ENCODE results near the gene KTN1.
A peak's percentile ranks its signal among the peaks of the same experiment; 100 is the strongest.

The KTN1 gene

DNA sequence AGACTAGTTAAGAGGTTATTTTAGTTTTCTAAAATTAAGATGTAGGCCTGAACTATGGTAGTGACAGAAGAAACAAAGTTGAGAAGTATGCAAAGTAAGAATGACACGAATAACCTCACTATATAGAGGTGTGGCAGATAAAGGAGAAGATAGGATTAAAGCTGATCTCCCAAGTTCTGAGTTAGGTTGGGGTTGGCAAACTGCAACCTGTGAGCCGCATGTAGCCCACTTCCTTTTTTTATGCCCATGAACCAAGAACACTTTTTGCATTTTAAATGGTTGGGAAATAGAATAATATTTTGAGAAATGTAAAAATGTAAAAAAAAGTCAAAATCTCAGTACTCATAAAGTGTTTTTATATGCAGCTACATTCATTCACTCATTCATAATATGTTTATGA, 34.3 kb downstream of the KTN1 start:
- no peak for DNase-seq

DNA sequence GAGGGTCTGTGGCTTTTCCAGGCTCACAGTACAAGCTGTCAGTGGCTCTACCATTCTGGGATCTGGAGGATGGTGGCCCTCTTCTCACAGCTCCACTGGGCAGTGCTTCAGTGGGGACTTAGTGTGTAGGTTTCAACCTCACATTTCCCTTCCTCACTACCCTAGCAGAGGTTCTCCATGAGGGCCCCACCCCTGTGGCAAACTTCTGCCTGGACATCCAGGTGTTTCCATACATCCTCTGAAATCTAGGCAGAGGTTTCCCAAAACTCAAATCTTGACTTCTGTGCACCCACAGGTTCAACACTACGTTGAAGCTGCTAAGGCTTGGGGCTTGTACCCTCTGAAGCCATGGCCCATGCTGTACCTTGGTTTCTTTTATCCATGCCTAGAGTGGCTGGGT, 40.3 kb downstream of the KTN1 start:
- no peak for DNase-seq

DNA sequence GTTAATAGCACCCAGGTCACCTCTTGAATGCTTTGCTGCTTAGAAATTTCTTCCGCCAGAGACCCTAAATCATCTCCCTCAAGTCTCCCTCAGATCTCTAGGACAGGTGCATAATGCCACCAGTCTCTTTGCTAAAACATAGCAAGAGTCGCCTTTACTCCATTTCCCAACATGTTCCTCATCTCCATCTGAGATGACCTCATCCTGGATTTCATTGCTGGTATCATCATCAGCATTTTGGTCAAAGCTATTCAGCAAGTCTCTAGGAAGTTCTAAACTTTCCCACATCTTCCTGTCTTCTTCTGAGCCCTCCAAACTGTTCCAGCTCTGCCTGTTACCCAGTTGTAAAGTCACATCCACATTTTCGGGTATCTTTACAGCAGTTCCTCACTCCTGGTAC, 41.0 kb downstream of the KTN1 start:
- DNase-seq, result no peak

DNA sequence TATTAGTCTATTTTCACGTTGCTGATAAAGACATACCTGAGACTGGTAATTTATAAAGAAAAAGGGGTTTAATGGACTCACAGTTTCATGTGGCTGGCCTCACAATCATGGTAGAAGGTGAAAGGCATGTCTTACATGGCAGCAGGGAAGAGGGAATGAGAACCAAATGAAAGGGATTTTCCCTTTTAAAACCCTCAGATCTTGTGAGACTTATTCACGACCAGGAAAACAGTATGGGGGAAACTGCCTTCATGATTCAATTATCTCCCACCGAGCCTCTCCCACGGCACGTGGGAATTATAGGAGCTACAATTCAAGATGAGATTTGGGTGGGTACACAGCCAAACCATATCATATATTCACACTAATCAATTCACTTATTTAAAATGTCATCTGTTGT, 41.4 kb downstream of the KTN1 start:
- DNase-seq, result no peak

DNA sequence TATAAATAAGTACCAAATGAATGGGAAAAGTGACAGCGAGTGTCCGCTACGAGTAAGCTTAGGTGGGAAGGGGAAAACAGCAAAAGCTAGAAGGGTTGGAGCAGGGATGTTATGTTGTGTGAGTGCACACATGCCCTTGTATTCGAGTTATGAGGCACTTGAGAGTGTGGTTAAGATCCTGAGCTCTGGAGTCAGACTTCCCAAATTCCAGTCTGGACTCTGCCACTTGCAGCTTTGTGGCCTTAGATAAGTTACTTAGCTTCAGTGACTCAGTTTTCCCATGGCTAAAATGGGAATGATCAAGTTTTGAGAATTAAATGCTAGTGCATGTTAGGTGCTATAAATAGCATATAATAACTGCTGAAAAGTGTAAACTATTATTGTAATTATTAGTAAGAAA, 44.9 kb downstream of the KTN1 start:
- DNase-seq, result peak; percentile 6

DNA sequence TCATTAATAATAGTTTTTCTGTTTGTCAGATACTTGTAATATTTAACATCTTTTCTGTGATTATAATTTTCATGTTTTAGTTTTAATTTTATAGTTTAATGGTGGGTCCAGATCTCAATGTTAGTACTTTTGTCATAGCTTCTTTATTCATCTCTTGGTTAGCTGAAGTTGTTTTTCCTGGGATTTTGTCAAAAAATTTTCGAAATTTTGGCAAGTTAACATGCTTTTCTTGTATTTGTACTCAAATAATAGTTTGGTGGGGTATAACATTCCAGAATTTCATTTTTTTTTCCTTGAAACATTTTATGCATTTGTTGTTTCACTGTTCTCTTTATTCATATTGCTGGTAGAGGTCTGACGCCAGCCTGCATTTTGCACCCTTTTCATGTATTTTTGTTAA, 45.5 kb downstream of the KTN1 start:
- no peak for DNase-seq

DNA sequence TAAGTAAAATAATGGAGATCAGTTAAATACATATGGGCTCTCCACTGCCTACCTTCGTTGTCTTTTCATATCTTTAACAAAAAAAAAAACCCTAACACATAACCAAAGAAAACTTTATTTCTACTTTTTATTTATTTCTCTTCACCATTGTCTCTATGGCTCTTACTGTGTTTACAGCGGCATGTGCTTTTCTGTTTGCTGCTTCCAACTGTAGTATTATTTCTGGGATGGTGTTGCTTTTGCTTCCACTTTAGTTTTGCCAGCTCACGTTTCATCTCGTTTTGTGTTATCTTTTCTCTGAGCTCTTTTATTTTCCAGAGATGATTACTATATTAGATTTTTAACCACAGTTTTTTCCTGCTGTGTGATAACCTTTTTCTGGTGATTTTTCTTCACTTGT, 46.1 kb downstream of the KTN1 start:
- no peak for DNase-seq

DNA sequence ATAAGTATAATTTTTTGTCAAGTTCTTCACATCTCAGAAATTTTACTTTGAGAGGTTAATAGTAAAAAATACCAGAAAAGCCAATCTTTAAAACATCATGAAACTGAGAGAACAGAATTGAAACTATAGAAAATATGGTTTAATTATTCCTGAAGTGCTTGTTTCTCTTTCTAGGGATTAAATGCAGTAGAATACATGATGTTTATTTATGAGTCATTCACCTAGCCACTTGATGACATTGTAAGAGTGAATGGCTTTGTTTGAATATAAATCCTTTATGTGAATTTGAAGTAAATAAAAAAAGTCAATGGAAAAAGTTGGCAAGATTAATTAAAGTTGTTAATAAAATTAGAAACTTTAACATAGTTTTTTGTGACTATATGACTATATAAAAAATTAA, 48.4 kb downstream of the KTN1 start:
- no peak for DNase-seq

DNA sequence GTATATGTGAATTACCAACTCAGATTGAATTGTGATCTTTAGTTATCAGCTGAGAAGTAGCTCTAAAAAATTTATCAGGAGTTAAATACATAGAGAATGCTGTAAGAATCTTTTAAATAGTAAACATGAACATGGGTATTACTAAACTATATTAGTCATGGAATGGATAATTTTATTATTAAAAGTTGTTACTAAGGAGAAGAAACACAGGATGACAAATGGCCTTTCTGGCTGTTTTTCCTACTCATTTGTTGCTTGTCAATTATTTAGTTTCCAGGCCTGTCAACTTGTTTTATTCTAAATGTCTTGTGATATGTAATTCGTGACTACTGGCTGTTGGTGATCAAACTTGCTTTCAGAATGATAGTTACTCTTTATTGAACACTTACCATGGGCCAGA, 58.7 kb downstream of the KTN1 start:
- no peak for DNase-seq

DNA sequence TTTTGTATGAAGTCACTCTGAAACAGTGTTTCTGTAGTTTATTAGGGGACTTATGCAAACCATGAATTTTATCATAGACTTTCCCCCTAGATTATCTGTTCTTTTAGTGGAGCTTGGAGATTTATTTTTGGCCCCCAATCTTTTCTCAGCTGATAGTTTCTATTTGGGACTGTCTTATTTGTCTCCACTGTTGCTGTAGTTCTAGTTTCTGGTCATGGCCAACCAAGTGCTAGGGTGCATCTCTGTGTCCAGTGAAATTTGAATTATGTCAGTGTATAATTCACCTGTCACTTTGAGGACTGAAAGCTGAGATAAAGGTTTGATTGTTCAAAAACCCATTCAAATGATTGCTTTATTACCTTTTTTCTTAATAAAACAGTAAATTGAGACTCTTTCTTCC, 61.3 kb downstream of the KTN1 start:
- DNase-seq, result no peak

DNA sequence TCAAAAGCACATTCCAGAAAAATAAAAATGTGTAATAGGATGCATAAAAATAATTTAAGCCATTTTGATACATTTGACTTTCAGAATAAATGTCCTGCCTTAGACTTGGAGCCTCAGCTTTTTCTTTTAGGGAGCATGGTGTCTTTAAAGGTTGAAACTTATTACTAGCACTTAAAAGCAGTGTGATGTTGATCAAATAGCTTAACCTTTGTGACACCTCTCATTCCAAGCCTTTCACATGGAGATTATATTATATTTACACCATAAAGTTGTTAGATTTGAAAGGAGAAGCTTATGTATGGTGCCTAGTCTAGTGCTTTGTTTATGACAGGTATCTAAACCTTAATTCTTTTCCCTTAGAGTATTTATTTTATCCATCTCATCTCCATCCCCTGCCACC, 61.9 kb downstream of the KTN1 start:
- DNase-seq, result no peak

DNA sequence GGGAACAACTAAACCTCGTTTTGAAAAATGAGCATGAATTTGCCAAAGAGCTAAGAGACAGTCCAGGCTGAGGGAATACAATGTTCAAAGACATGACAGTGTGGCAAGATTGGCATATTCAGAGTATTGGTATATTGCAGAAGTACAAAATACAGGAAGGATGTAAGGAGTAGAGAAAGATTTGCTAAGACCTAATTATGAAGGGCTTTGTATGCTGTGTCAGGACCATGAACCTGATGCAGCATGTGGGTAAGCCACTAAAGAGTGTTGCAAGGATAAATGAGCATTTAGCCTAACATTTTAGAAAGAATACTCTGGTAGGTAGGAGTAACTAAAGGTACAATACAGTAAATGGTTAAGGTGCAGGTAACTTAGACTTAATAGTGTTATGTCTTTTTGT, 65.1 kb downstream of the KTN1 start:
- no peak for DNase-seq

DNA sequence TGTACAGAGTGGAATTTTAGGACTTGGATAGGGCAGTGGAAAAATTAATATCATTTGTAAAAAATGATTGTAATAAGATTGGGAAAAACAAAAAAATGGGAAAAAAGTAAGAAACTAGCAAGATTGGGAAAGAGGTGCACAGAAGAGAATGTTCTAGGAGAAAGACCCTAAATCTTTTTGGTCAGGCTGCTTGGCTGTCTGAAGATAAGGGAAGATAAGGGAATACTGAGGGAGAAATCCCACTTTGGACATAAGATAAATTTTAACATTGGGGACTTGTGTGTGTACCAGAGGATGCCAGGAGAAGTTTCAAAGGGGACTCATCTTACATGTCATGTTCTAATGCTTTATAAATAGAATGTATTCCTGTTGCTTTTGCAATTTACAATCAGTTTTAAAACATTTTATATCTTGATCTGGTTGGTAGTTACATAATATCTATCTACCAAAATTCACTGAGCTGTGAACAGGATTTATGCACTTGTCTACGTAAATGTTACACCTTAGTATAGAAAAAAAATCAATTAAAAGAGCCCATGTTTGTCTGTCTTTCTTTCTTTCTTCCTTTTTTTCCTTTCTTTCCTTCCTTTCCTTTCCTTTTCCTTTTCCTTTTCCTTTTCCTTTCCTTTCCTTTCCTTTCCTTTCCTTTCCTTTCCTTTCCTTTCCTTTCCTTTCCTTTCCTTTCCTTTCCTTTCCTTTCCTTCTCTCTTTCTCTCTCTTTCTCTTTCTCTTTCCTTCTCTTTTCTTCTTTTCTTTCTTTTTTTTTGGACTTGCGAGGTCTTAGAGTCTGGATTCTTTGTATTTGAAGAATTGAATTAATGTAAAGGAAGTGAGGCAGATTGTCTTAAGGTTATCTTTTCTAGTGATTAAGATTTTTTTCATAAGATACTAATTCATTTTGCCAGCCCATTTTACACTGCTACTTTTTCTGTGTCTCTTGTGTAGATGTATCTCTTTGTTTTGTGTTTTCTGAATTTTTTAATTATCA, 66.1 kb downstream of the KTN1 start:
- DNase-seq, result no peak

DNA sequence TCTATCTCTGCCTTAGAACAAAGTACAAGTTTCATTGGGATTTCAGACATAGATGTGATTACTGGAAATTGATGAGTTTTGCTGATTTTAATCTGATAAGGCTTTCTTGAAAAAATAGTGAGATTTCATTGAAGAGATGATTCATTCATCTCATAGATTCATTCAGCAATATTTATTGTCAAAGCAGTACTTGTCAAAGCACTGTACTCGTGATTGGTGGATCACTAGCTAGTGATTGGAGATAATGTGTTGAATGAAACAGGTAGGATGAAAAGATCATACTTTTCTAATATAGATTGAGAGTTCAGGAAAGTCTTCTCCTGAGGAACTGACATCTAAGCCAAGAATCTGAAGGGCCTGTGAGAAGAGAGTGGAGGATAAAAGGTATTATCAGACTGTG, 71.0 kb downstream of the KTN1 start:
- DNase-seq, result no peak

DNA sequence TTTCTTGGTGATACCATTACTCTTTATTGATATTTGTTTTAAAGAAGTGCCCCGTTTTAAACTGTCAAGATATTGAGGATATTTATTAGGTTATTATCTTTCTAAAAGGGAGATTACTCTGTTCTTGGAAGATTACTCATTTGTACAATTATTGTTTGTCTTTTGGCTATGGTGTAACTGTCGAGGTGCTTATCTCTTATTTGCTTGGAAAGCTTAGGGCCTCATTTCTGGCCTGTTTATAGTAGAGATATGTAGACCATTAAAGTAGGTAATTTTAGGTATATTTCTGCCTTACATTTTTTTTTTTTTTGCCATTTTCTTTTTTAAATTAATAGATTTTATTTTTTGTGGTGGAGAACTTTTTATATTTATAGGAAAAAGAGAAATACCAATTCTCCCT, 74.2 kb downstream of the KTN1 start:
- DNase-seq, result no peak

DNA sequence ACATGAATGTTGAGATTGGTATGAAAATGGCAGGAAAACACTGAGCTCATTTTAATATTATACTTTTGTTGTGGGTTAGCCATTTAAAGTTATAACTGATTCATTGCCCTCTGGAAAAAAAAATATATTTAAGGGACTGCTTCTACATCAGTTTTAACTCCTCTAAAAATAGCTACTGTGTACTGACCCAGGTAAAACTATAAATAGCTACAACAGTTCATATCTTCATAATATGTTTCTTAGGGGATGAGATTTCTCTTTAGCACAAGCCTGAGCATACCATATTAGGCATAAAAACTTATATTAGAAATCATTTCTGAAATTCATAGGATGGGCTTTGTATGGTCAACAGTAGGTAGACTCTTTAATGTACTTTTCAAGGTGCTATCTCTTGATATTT, 81.0 kb downstream of the KTN1 start:
- peak; percentile 1 for DNase-seq

DNA sequence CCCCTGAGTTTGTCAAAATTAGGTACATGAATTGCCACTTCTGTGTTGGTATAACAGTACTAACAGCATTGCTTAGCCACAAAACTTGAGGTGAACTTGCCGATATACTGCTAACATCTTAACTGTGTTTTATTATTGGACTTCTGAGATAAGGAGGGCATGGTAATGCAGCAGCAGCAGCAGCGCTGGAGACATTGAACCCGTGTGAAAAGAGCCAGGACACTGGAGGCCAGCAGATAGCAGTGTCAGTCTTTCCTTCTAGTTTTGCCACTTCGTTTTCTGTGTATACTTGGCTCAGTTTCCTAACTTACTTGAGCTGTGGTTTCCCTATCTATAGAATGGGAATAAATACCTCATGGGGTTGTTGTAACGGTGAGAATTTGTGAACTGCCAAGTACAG, 82.7 kb downstream of the KTN1 start:
- no peak for DNase-seq

DNA sequence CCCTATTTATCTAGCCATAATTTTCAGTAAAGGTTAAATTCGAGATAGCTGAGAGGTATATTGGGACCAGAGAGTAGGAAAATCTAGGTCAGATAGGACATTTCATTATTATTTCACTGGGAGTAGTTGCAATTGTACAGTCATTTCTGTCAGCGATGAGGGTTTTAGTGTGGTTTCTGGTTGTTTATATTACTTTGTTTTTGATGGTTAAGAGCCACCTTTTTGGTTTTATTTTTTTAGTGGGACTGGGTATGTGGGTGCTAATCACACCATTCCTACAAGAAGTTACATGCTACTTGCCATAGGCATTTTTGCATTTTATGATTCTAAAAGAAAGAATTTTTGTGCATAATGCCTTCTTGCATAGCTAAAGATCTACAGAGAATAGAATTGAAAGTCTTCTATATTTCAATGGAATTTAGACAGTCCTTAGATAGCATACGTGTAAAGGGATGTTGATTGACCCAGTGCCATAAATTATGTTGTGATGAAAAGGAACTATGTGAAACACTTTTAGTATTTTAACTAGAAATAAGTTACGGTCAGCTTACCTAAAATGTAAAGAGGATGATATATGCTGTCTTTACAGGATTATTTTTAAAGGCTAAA, 85.2 kb downstream of the KTN1 start:
- DNase-seq, result peak; percentile 60

DNA sequence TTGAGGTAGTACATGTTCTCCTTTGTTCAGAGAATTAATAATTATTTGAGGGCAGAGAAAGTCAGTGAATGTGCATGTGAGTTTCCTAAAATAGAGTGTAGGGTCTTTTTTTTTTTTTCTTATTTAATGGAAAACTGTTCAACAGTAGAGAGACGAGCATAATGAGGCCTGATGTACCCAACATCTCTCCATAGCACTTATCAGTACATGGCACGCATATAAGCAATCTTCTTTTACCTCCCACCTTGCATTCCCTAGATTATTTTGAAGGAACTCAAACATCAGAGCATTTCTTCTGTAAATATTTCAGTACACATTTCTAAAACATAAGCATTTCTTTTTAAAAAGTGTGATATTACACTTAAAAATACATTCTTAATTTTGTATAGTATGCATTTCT, 87.8 kb downstream of the KTN1 start:
- DNase-seq, result no peak

DNA sequence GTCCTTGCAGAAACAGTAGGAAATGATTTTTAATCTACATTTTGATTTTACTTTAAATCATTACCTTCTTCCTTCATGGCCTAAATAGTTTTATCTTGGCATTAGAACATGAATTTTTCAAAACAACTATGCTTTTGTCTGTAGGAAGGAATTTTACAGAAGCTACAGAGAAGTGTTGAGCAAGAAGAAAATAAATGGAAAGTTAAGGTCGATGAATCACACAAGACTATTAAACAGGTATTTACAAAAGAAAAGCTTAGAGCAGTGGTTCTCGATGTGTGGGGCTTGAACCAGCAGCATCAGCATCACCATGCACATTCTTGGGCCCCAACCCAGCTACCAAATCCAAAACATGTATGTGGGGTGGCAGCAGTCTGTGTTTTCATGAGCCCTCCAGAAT, 91.6 kb downstream of the KTN1 start:
- peak; percentile 10 for DNase-seq

DNA sequence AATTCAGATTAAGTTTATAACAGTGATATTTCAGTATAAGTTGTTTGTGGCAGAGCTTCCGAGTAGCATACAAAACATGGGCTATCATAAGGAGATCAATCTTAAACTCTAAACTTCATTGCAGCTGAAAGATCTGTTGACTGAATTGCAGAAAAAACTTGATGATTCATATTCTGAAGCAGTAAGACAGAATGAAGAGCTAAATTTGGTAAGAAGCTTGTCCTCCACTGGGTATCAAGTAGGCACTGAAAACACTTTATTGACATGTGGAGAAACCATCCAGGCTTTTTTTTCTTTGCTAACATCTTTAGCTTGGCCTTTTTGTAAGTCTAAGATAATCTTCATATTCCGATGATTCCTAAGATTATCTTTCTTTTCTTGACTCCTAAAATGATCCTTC, 93.0 kb downstream of the KTN1 start:
- no peak for DNase-seq

DNA sequence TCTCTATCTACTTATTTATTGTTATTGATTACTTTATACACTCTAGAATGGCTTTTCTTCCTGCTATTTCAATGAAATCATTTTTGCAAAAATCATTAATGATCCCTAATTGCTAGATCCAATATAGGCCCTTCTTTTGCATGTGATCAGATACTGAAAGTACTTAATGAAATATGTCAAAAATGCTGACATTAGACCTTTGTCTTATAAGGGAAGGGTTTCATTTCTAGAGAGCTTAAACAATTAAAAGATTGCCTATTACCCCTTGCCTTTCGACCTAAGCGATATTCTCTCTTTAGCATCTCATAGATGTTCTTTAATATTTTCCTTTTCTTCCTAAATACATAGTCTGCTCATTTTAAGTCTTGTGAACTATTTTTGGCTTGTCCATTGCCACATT, 101.1 kb downstream of the KTN1 start:
- no peak for DNase-seq

DNA sequence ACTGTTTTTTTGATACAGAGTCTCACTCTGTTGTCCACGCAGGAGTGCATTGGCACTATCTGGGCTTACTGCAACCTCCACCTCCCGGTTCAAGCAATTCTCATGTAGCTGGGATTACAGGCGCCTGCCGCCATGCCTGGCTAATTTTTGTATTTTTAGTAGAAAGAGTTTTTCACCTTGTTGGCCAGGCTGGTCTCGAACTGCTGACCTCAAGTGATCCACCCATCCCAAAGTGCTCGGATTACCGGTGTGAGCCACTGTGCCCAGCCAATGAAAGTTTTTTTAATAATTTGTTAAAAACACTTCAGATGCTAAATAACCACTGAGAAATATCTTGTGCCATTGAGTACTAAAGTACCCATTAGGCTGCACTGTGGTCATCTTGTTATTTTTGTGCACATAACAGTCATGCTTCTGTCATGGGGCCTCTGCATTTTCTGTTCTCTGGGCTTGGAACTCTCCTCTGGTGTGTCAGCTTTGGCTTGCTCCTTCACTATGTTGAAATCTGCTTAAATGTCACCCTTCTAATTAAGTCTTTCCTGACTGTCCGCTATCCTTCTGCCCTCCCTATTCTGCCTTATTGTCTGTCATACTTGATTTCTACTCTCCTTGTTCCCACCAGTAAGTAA, 105.1 kb downstream of the KTN1 start:
- DNase-seq, result no peak

DNA sequence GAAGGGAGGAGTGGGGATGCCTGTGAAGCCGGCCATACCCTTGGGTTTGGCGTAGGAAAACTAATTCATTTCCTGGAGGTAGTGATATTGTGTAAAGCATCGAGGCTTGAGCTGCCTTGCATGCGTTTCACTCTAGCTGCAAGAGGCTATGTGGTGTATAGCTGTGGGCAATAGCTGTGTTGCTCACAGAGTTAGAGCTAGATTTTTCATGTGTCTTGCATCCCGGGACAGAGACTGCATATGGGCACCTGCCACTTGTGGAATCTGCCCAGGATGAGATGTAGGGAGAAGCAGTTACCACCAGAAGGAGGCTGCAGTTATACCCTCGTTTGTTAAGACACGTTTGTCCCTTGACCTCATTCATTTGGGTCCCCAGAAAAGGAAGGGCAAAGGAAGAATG, 106.7 kb downstream of the KTN1 start:
- DNase-seq, result no peak
